IPS-20b (cell line): ENCODE data around the gene SPP2.

ENCODE experiments used
- H3K27ac ChIP-seq: one replicate; pipeline ENCODE4 v1.5.1; 2013; ENCODE audit warnings: low read length
- H3K27me3 ChIP-seq: 2 replicates; pipeline ENCODE4 v1.6.1; 2013; ENCODE audit warnings: mild to moderate bottlenecking, low read length, inconsistent platforms; ENCODE audit not compliant: insufficient read depth
- H3K36me3 ChIP-seq: 2 replicates; pipeline ENCODE4 v1.6.1; 2013; ENCODE audit warnings: low read depth, mild to moderate bottlenecking, inconsistent platforms, low read length, moderate library complexity; ENCODE audit not compliant: insufficient read depth
- H3K4me1 ChIP-seq: 2 replicates; pipeline ENCODE4 v1.6.1; 2013; ENCODE audit warnings: mild to moderate bottlenecking, control low read depth, inconsistent platforms, low read length, moderate library complexity; ENCODE audit not compliant: insufficient read depth
- H3K4me3 ChIP-seq: 2 replicates; pipeline ENCODE4 v1.5.1; 2013; ENCODE audit warnings: mild to moderate bottlenecking, low read length, inconsistent platforms
- H3K9ac ChIP-seq: 2 replicates; pipeline ENCODE4 v1.6.1; 2013; ENCODE audit warnings: low read depth, mild to moderate bottlenecking, inconsistent platforms, low read length, moderate library complexity
- H3K9me3 ChIP-seq: 2 replicates; pipeline ENCODE4 v1.6.1; 2013; ENCODE audit warnings: mild to moderate bottlenecking, low read depth, low read length, inconsistent platforms; ENCODE audit not compliant: insufficient read depth

The SPP2 gene

GRCh38 chr2:234074751-234075517 is 24.4 kb downstream of the SPP2 start:
- Histone ChIP-seq H3K4me3 (no peak overlapping the region), H3K27me3 (no peaks in the 10 kb centered on the region), H3K9ac (no peak overlapping the region), H3K9me3 (no peaks in the 10 kb centered on the region), H3K36me3 (no peaks in the 10 kb centered on the region), H3K27ac (no peak overlapping the region), H3K4me1 (no peaks in the 10 kb centered on the region)

- Histone ChIP-seq H3K4me1 (no peaks in the 10 kb centered on the region), H3K9me3 (no peaks in the 10 kb centered on the region), H3K4me3 (no peak overlapping the region), H3K27me3 (no peaks in the 10 kb centered on the region), H3K27ac (no peak overlapping the region), H3K36me3 (no peaks in the 10 kb centered on the region), H3K9ac (no peak overlapping the region)
Observed at GRCh38 chr2:234075518-234075915, 25.0 kb downstream of the SPP2 start.

DNA sequence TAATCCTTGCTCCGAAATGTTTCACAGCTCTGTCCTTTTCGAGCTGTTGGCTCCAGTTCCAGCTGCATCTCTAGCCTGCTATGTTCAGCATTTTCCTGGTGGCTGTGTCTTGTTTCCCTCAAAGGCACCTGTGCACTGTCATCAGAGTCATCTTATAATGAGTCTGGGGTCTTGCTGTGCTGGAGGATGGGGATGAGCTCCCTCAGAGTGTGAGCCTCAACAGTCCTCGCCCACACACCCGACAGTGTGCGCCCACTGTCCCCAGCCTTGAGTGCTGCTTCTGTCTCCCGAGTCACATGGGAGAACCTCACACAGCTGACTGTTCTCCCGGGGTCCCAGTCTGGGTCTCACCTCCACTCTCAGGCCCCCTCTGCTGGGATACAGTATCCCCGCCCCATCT is 25.4 kb downstream of the SPP2 start:
- H3K9ac ChIP-seq = no peak overlapping the region

DNA sequence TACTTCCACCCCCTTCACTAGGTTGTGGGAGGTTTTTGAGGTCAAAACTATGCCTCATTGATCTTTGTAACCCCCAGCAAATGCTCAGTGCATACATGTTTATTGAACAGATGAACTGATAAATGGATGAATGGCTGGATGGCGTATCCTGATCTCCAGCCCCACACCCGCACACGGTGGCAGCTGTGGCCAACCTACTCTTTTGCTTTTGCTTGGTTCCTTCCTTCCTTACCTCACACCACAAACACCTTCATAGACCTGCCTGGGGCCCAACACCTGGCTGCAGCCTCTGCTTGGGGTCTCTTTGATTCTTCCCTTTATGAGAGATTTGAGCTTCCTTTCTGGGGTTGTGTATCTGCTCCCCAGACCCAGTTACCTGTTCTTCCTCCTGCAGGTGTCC is 25.9 kb downstream of the SPP2 start:
- Histone ChIP-seq H3K9ac (no peak overlapping the region), H3K4me3 (no peak overlapping the region), H3K27ac (no peak overlapping the region), H3K27me3 (no peaks in the 10 kb centered on the region), H3K36me3 (no peaks in the 10 kb centered on the region), H3K9me3 (no peaks in the 10 kb centered on the region), H3K4me1 (no peaks in the 10 kb centered on the region)

More for the DNA sequence above, 25.4 kb downstream of the SPP2 start:
- H3K9me3 ChIP-seq = no peaks in the 10 kb centered on the region
- no peaks in the 10 kb centered on the region for H3K4me1 ChIP-seq
- no peak overlapping the region for H3K4me3 ChIP-seq
- no peak overlapping the region for H3K27ac ChIP-seq
- no peaks in the 10 kb centered on the region for H3K27me3 ChIP-seq
- no peaks in the 10 kb centered on the region for H3K36me3 ChIP-seq

DNA sequence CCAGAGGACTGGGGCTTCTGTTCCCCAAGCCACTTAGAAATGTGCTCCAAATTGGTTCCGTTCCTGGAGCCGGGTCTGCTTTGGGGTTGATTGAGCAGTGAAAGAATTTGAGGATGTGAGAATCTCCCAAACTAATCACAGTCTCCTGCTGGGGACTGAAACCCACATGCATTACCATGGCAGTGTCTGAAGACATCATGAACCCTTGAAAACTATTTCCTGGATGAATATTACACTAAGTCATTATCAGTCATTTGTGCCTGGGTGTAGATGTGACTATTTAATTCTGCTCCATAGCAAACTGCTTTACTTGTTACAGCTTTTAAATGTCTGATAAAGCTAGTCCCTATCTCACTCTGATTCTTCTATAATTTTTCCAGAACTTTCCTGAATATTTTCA is 27.6 kb downstream of the SPP2 start:
- no peaks in the 10 kb centered on the region for H3K4me1 ChIP-seq
- H3K36me3 ChIP-seq = no peaks in the 10 kb centered on the region
- no peak overlapping the region for H3K4me3 ChIP-seq
- no peak overlapping the region for H3K9ac ChIP-seq
- no peaks in the 10 kb centered on the region for H3K9me3 ChIP-seq
- no peak overlapping the region for H3K27ac ChIP-seq
- H3K27me3 ChIP-seq = no peaks in the 10 kb centered on the region

DNA sequence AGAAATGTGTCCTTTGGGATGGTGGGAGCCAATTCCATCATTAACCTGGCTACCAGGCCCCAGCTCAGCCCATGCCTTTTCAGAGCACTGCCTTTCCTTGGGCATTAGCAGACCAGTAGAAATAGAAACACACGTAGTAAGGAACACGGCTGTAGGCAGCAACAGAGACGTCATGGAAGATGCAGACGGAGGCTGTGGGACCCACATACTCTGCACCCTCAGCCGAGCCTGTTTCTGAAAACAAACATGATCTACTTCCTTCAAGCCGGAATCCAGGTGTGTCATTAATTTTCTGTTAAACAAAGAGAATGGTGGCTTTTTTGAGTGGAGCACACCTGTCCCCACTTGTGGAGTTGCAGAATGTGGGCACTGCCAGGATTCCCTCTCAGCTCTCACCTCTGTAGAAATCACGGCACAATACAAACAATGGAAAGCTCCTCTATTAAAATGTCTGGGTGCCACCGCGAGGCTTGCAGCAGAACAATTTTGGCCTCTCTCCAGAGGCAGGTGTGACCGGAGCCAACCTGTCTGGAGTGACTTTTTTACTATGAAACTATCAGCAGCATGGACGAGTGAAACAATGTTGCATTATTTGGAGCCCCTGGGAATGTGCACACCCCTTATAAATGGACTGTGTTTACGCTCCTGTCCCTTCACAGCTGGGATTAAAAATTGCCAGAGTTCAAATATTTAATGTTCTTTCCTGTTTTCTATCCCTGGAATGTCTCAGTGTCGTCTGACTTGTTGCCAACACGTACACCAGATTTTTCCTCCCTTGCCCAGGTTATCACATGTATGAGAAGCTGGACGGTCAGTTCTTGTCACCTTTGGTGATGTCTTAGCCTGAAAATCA is 31.7 kb downstream of the SPP2 start:
- H3K27me3 ChIP-seq = no peaks in the 10 kb centered on the region; the same call in 1 of the 2 replicates
- H3K36me3 ChIP-seq = no peaks in the 10 kb centered on the region
- no peak overlapping the region for H3K9ac ChIP-seq
- no peak overlapping the region for H3K27ac ChIP-seq
- no peaks in the 10 kb centered on the region for H3K4me1 ChIP-seq
- H3K4me3 ChIP-seq = no peak overlapping the region
- no peaks in the 10 kb centered on the region for H3K9me3 ChIP-seq

DNA sequence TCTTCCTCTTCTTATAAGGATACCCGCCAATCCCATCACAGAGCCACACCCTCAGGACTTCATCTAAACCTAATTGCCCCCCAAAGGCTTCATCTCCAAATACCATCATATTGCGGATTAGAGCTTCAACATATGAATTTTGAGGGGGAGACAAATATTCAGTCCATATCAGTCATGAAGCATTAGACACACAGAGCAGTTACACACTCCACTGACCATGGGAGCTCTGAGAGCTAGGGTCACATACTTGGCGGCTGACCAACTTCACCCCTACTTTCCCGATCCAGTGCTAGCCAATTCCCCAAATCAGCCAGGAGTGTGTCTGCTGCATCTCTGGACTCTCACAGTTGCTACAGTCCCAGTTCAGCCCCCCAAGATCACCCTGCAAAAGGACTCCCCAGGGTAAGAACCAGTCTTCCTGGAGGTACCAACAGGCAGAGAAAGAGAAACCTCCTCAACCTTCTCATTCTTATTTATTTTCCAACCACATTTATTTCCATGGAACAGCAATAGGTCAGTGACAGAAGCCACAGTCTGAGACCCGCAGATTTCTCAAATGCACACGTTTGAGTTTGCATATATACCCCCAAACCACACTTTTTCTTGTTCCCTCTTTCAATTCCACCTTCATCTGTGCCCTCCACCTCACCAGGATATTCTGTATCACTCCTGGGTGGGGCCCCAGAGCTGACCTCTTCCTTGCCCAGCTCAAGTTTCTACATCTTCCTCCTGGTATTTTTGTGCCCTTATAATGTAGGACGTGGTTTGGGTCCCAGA is 33.3 kb downstream of the SPP2 start:
- Histone ChIP-seq H3K9ac (no peak overlapping the region), H3K27me3 (no peaks in the 10 kb centered on the region; the same call in 1 of the 2 replicates), H3K36me3 (no peaks in the 10 kb centered on the region), H3K27ac (no peak overlapping the region), H3K4me1 (no peaks in the 10 kb centered on the region), H3K4me3 (no peak overlapping the region), H3K9me3 (peaks cover 4% of the 10 kb centered on the region; the same call in 1 of the 2 replicates)

DNA sequence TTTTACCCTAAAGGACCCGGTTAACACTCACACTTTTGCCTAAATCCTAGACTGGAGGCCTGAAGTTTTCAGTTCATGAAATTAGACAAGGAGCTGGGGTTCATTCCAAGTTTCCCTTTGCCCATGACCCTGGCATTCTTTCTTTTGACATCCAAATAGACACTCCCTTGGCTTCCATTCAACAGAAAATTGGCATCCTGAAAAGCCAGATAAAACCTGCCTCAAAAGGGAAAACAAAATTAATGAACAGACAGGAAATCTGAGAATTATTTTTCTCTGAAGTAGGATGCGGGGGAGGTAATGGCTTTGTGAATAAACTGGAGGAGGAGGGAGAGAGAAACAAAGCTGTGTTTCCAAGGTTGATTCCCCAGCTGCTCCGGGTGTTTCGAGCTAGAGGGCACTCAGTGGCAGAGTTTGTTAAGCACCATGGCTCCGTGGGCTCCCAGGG is 41.0 kb downstream of the SPP2 start:
- Histone ChIP-seq H3K27ac (no peak overlapping the region), H3K9me3 (peaks cover 4% of the 10 kb centered on the region; the same call in 1 of the 2 replicates), H3K36me3 (no peaks in the 10 kb centered on the region), H3K4me1 (peaks cover 3% of the 10 kb centered on the region; the same call in 1 of the 2 replicates), H3K27me3 (no peaks in the 10 kb centered on the region), H3K4me3 (no peak overlapping the region), H3K9ac (no peak overlapping the region)

DNA sequence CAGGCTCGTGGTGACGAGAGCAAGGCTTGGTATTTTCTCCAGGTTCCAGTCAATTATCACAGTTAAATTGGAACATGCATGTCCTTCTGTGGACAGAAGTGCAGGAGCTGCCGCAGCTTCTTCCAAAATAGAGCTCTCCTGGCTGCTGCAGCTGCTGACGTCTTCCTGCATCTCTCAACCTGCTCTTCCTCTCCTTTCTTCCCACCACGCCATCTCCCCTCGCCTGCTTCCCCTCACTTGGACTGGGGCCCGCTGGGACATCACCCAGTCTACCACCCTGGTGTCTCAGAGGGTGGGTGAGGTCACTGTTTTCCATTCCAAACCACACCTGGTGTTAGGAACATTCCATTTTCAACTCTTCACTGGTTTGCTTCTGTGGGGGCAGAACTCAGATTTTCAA is 41.4 kb downstream of the SPP2 start:
- Histone ChIP-seq H3K27me3 (no peaks in the 10 kb centered on the region), H3K9ac (no peak overlapping the region), H3K36me3 (no peaks in the 10 kb centered on the region), H3K4me1 (peaks cover 3% of the 10 kb centered on the region; the same call in 1 of the 2 replicates), H3K4me3 (no peak overlapping the region), H3K27ac (no peak overlapping the region), H3K9me3 (peaks cover 4% of the 10 kb centered on the region; the same call in 1 of the 2 replicates)

DNA sequence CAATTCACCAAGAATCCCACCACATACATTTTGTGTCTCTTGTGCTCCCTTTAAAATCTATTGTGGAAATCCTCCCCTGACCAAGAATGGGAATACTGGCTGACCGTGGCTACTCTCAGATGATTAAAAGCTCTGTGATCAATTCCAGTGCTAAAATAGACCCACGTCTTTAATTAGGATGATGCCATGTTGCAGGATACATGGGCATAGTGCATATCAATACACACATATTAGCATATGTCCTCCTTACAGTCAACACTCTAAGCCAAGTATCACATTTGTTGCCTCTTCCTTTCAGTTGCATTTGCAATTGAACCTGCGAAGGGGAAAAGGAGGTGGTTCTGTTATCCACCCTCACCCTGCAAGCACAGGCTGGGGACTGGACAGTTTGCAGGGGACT is 41.8 kb downstream of the SPP2 start:
- Histone ChIP-seq H3K36me3 (no peaks in the 10 kb centered on the region), H3K9ac (no peak overlapping the region), H3K27me3 (no peaks in the 10 kb centered on the region)

GRCh38 chr2:234095301-234095700 is 44.8 kb downstream of the SPP2 start:
- no peaks in the 10 kb centered on the region for H3K27me3 ChIP-seq
- H3K36me3 ChIP-seq = no peaks in the 10 kb centered on the region
- H3K4me1 ChIP-seq = peaks cover 3% of the 10 kb centered on the region; the same call in 1 of the 2 replicates
- H3K9me3 ChIP-seq = no peaks in the 10 kb centered on the region
- no peak overlapping the region for H3K4me3 ChIP-seq
- H3K27ac ChIP-seq = no peak overlapping the region
- H3K9ac ChIP-seq = no peak overlapping the region

More for the DNA sequence above, 41.8 kb downstream of the SPP2 start:
- no peak overlapping the region for H3K27ac ChIP-seq
- H3K4me1 ChIP-seq = peaks cover 3% of the 10 kb centered on the region; the same call in 1 of the 2 replicates
- H3K9me3 ChIP-seq = peaks cover 4% of the 10 kb centered on the region; the same call in 1 of the 2 replicates
- H3K4me3 ChIP-seq = no peak overlapping the region
